Measurements from ENCODE around the gene ATRAID.

ATRAID gene

GRCh38 chr2:27211943-27212625 lies at the start of gene ATRAID, which contains the start of gene SLC5A6:
ATRAID (plus strand) TSS chr2:27212041; CDS start chr2:27212369, 328 bp downstream.
SLC5A6 (minus strand) TSS chr2:27212268; CDS start chr2:27207650, 4,618 bp downstream.
- no peak for TF ChIP-seq CTCF (IDR thresholded peaks at IDR 0.05; ENCODE audit: extremely low read depth, insufficient read depth, missing control alignments)
- DNase-seq (ENCODE audit: low spot score): peak; percentile 97
- in situ Hi-C loops (cut with MboI; ENCODE audit: low pct_unique_long_range_greater_than_20kb, low sequenced_read_pairs, unreplicated experiment): no loop called here

GRCh38 chr2:27162151-27163121 lies 49.4 kb upstream of the ATRAID start:
- in situ Hi-C loops (cut with MboI; ENCODE audit: low pct_unique_long_range_greater_than_20kb, low sequenced_read_pairs, unreplicated experiment): no loop called here
- DNase-seq (ENCODE audit: low spot score): no peak
- no peak for TF ChIP-seq CTCF (IDR thresholded peaks at IDR 0.05; ENCODE audit: extremely low read depth, insufficient read depth, missing control alignments)

GRCh38 chr2:27164960-27165763 lies 46.7 kb upstream of the ATRAID start:
- in situ Hi-C loops (cut with MboI; ENCODE audit: low pct_unique_long_range_greater_than_20kb, low sequenced_read_pairs, unreplicated experiment): no loop called here
- peak; percentile 34 for DNase-seq (ENCODE audit: low spot score)
- TF ChIP-seq CTCF (IDR thresholded peaks at IDR 0.05; ENCODE audit: extremely low read depth, insufficient read depth, missing control alignments): no peak

- no peak for DNase-seq (ENCODE audit: low spot score)
- no peak for TF ChIP-seq CTCF (IDR thresholded peaks at IDR 0.05; ENCODE audit: extremely low read depth, insufficient read depth, missing control alignments)
- in situ Hi-C loops (cut with MboI; ENCODE audit: low pct_unique_long_range_greater_than_20kb, low sequenced_read_pairs, unreplicated experiment): no loop called here
These were observed 41.1 kb upstream of the ATRAID start for GRCh38 chr2:27170581-27171337.

- TF ChIP-seq CTCF (IDR thresholded peaks at IDR 0.05; ENCODE audit: extremely low read depth, insufficient read depth, missing control alignments): no peak
- in situ Hi-C loops (cut with MboI; ENCODE audit: low pct_unique_long_range_greater_than_20kb, low sequenced_read_pairs, unreplicated experiment): no loop called here
- no peak for DNase-seq (ENCODE audit: low spot score)
These were observed 40.4 kb upstream of the ATRAID start for GRCh38 chr2:27171351-27171848.
